ENCODE results near the gene MYH14. TPM values are rescaled to one million over a fixed set of nuclear protein-coding genes. Genes with fewer than 3 reads are reported as not detected.

The MYH14 gene
- total and polyA plus RNA-seq, 2 of the 8 experiments (the other 6 are each of a cell fraction or from before 2014, with no cell fraction given): 17.3 to 28.6 TPM

DNA sequence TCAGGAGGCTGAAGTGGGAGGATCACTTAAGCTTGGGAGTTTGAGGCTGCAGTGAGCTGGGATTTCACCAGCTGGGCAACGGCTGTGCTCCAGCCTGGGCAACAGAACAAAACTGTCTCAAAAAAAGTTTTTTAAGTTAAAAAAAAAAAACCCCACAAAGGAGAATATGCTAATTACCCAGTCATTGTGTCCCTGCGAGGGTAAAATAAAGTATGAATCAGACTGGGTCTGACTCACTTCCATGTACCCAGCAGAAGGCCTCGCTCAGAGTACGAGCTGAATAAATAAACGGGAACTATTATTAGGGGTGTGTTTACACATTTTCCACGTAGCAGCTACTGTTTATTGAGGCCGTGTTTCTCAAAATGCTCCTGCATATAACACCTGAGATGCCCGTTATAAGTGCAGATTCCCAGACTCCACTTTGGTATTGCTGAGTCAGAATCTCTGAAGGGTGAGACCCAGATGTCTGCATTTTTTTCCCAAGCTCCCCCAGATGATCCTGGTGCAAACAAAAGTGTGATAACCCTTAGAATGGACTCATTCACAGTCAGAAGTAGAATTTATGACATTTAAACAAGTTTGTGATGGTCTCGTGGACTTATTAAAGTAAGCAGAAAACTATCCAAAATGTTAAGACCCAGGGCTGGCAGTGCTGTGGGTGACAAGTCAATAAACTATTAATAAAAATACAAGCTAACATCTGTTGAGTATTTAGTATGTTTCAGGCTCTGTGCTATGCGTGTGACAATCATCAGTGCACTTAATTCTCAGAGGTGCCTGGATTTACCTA is 97.6 kb downstream of the MYH14 start (continued):
- TF ChIP-seq, protein P1, sequence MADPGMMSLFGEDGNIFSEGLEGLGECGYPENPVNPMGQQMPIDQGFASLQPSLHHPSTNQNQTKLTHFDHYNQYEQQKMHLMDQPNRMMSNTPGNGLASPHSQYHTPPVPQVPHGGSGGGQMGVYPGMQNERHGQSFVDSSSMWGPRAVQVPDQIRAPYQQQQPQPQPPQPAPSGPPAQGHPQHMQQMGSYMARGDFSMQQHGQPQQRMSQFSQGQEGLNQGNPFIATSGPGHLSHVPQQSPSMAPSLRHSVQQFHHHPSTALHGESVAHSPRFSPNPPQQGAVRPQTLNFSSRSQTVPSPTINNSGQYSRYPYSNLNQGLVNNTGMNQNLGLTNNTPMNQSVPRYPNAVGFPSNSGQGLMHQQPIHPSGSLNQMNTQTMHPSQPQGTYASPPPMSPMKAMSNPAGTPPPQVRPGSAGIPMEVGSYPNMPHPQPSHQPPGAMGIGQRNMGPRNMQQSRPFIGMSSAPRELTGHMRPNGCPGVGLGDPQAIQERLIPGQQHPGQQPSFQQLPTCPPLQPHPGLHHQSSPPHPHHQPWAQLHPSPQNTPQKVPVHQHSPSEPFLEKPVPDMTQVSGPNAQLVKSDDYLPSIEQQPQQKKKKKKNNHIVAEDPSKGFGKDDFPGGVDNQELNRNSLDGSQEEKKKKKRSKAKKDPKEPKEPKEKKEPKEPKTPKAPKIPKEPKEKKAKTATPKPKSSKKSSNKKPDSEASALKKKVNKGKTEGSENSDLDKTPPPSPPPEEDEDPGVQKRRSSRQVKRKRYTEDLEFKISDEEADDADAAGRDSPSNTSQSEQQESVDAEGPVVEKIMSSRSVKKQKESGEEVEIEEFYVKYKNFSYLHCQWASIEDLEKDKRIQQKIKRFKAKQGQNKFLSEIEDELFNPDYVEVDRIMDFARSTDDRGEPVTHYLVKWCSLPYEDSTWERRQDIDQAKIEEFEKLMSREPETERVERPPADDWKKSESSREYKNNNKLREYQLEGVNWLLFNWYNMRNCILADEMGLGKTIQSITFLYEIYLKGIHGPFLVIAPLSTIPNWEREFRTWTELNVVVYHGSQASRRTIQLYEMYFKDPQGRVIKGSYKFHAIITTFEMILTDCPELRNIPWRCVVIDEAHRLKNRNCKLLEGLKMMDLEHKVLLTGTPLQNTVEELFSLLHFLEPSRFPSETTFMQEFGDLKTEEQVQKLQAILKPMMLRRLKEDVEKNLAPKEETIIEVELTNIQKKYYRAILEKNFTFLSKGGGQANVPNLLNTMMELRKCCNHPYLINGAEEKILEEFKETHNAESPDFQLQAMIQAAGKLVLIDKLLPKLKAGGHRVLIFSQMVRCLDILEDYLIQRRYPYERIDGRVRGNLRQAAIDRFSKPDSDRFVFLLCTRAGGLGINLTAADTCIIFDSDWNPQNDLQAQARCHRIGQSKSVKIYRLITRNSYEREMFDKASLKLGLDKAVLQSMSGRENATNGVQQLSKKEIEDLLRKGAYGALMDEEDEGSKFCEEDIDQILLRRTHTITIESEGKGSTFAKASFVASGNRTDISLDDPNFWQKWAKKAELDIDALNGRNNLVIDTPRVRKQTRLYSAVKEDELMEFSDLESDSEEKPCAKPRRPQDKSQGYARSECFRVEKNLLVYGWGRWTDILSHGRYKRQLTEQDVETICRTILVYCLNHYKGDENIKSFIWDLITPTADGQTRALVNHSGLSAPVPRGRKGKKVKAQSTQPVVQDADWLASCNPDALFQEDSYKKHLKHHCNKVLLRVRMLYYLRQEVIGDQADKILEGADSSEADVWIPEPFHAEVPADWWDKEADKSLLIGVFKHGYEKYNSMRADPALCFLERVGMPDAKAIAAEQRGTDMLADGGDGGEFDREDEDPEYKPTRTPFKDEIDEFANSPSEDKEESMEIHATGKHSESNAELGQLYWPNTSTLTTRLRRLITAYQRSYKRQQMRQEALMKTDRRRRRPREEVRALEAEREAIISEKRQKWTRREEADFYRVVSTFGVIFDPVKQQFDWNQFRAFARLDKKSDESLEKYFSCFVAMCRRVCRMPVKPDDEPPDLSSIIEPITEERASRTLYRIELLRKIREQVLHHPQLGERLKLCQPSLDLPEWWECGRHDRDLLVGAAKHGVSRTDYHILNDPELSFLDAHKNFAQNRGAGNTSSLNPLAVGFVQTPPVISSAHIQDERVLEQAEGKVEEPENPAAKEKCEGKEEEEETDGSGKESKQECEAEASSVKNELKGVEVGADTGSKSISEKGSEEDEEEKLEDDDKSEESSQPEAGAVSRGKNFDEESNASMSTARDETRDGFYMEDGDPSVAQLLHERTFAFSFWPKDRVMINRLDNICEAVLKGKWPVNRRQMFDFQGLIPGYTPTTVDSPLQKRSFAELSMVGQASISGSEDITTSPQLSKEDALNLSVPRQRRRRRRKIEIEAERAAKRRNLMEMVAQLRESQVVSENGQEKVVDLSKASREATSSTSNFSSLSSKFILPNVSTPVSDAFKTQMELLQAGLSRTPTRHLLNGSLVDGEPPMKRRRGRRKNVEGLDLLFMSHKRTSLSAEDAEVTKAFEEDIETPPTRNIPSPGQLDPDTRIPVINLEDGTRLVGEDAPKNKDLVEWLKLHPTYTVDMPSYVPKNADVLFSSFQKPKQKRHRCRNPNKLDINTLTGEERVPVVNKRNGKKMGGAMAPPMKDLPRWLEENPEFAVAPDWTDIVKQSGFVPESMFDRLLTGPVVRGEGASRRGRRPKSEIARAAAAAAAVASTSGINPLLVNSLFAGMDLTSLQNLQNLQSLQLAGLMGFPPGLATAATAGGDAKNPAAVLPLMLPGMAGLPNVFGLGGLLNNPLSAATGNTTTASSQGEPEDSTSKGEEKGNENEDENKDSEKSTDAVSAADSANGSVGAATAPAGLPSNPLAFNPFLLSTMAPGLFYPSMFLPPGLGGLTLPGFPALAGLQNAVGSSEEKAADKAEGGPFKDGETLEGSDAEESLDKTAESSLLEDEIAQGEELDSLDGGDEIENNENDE (IDR thresholded peaks at IDR 0.05; ENCODE audit: insufficient replicate concordance, low read length): no peak
- TF ChIP-seq BRCA1 (IDR thresholded peaks at IDR 0.05; ENCODE audit: low read depth, low read length) (no peak), FOSL1 (IDR thresholded peaks at IDR 0.05; ENCODE audit: insufficient read depth, low read depth, low read length) (no peak), CREB1 (IDR thresholded peaks at IDR 0.05) (no peak), SP2 (IDR thresholded peaks at IDR 0.05; ENCODE audit: low read length) (no peak)
- TF ChIP-seq, protein P2, sequence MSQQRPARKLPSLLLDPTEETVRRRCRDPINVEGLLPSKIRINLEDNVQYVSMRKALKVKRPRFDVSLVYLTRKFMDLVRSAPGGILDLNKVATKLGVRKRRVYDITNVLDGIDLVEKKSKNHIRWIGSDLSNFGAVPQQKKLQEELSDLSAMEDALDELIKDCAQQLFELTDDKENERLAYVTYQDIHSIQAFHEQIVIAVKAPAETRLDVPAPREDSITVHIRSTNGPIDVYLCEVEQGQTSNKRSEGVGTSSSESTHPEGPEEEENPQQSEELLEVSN (IDR thresholded peaks at IDR 0.05): no peak
